BLaER1 treated with 17β-estradiol and CSF1 and Interleukin-3, amounts not matched to agents 10 nM and 100 nM (cell line): ENCODE data around the gene IL18.
"Not testable (repeated sequence)": the region's sequence is repeated elsewhere in the genome, so short reads cannot be mapped to it uniquely, and the experiment has no call there.

Experiments
- H3K27ac ChIP-seq, 11 experiments: shearing (Covaris generic); formaldehyde crosslinking; 2 replicates each; pipeline ENCODE4 v1.8.1; 2022
- H3K27me3 ChIP-seq, 11 experiments: shearing (Covaris generic); formaldehyde crosslinking; 2 replicates each; pipeline ENCODE4 v1.8.1; 2022
- H3K36me3 ChIP-seq, 11 experiments: shearing (Covaris generic); formaldehyde crosslinking; 2 replicates each; pipeline ENCODE4 v1.8.1; 2022
- H3K4me1 ChIP-seq, 10 experiments: shearing (Covaris generic); formaldehyde crosslinking; 2 replicates each; pipeline ENCODE4 v1.8.1; 2022
- H3K4me2 ChIP-seq, 11 experiments: shearing (Covaris generic); formaldehyde crosslinking; 2 replicates each; pipeline ENCODE4 v1.8.1; 2022
- H3K4me3 ChIP-seq, 10 experiments: shearing (Covaris generic); formaldehyde crosslinking; 2 replicates each; pipeline ENCODE4 v1.8.1; 2022
- H3K9ac ChIP-seq, 11 experiments: shearing (Covaris generic); formaldehyde crosslinking; 2 replicates each; pipeline ENCODE4 v1.8.1; 2022
- H3K9me3 ChIP-seq, 11 experiments: shearing (Covaris generic); formaldehyde crosslinking; replicated peaks in 1 of 11; 2 replicates each; pipeline ENCODE4 v1.8.1; 2022
- H4K20me1 ChIP-seq, 11 experiments: shearing (Covaris generic); formaldehyde crosslinking; 2 replicates each; pipeline ENCODE4 v1.8.1; 2022
- Cebpa-rat ChIP-seq, 11 experiments: shearing (Covaris generic); IDR thresholded peaks; 2 replicates each; pipeline ENCODE4 v1.8.1; 2022

IL18 gene

DNA sequence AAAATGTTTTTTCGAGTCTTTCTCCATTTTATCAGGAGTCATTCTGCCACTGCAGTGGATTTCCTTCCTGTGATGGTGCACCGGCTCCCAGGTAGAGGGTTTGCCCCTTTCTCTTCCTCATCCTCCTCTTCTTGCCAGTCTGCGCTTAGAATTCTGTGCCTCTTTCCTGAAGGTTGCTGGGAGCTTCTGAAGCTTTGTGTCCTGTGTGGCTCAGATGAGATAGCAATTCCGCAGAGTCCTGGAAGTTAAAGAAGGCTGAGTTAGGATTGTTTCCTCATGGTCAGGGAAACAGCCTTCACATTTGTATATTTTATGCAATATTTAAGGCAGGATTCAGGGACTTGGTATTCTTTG is 11.7 kb upstream of the IL18 start:
- Histone ChIP-seq H3K4me1 (peaks cover 18 to 49% (median 38%) of the 10 kb centered on the region in 10 experiments), H3K9me3 (no peaks in the 10 kb centered on the region), H3K4me3 (peak overlapping the region in 2 of 10 experiments; percentile 15 to 24; a peak in 3 of 20 replicates), H3K27ac (peak overlapping the region in 1 of 11 experiments; percentile 5; a peak in 1 of 22 replicates), H4K20me1 (no peaks in the 10 kb centered on the region), H3K27me3 (no peaks in the 10 kb centered on the region), H3K36me3 (no peaks in the 10 kb centered on the region), H3K9ac (0 out of 22 replicates have a peak overlapping the region, but pooled peaks of 1 of the 11 experiments have one; percentile 27), H3K4me2 (peak overlapping the region in 7 of 11 experiments; percentile 11 to 71 (median 26); a peak in 9 of 22 replicates)
- TF ChIP-seq Cebpa-rat (IDR thresholded peaks at IDR 0.05): no peak

DNA sequence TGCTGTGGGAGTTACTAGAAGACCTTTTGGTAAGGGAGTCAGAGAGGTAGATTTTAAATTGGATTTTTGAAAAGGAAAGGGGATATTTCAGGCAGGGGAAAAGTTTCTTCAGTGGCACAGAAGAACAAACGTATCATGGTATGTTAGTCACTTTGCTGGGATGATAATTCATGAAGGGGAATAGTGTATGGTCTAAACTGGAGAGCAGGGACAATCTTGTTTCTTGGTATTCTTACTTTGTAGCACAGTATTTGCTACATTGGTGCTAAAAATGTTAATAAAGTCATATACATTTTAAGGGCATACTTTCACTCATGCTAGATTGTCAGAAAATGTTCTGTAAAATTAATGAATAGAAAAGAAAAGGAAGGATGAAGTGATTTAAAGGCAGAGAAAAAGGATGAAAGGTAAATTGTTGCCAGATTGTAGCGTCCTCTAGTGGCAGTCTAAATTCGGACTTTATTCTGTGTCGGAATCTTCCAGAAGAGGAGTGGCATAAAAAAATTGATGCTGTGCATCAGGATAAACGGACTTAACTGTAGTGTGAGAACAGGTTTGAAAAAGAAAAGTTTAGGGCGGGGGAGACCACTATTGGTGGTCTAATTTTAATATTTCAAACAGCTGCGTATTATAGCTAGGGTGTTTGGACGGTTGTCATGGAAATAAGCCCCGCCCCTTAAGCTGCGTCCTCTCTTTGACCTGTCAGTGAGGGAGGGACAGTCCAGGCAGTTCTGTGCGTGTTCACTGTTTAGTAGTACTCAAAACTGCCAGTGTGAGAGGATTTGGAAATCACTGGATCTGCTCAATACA is 11.1 kb upstream of the IL18 start, which contains the start of gene BCO2:
Gene BCO2, plus strand, starts transcription at position 724 of the 810 bp plus-strand sequence. CDS start 90 bp downstream, outside the sequence.
- Histone ChIP-seq H3K27ac (peak within 1 kb of the TSS in 1 of 11 experiments; percentile 5; a peak in 1 of 22 replicates), H3K4me1 (peaks cover 16 to 46% (median 34%) of the 10 kb centered on the region in 10 experiments), H3K4me2 (peak within 1 kb of the TSS in 8 of 11 experiments; percentile 11 to 71 (median 24); a peak in 13 of 22 replicates), H4K20me1 (no peaks in the 10 kb centered on the region), H3K27me3 (no peaks in the 10 kb centered on the region), H3K36me3 (no peaks in the 10 kb centered on the region), H3K4me3 (peak within 1 kb of the TSS in 2 of 10 experiments; percentile 15 to 24; a peak in 3 of 20 replicates), H3K9ac (0 out of 22 replicates have a peak within 1 kb of the TSS, but pooled peaks of 1 of the 11 experiments have one; percentile 27), H3K9me3 (no peaks in the 10 kb centered on the region)
- TF ChIP-seq Cebpa-rat (IDR thresholded peaks at IDR 0.05): no peak

DNA sequence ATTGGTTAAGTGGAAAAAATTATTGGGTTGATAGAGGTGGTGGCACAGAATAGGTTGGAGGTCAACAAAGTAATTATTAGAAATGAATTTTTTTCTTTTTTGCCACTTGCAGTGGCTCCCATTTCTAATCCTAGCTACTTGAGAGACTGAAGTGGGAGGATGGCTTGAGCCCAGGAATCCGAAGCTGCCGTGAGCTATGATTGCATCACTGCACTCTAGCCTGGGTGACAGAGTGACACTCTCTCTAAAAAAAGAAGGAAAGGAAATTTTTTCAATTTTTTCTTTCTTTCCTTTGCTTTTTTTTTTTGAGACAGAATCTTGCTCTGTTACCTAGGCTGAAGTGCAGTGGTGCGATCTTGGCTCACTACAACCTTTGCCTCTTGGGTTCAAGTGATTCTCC is 9.3 kb upstream of the IL18 start:
- peak overlapping the region in 5 of 11 experiments; percentile 16 to 51 (median 33); a peak in 8 of 22 replicates for H3K4me2 ChIP-seq
- peaks cover 0 to 27% (median 17%) of the 10 kb centered on the region in 10 experiments; a peak in 16 of 20 replicates for H3K4me1 ChIP-seq
- TF ChIP-seq Cebpa-rat (IDR thresholded peaks at IDR 0.05): 0 out of 22 replicates have a peak, but pooled peaks of 1 of the 11 experiments have one; percentile 22
- H3K27ac ChIP-seq: no peak overlapping the region
- no peak overlapping the region for H3K9ac ChIP-seq
- no peaks in the 10 kb centered on the region for H3K9me3 ChIP-seq
- H4K20me1 ChIP-seq: no peaks in the 10 kb centered on the region
- H3K4me3 ChIP-seq: no peak overlapping the region
- no peaks in the 10 kb centered on the region for H3K27me3 ChIP-seq
- H3K36me3 ChIP-seq: no peaks in the 10 kb centered on the region

DNA sequence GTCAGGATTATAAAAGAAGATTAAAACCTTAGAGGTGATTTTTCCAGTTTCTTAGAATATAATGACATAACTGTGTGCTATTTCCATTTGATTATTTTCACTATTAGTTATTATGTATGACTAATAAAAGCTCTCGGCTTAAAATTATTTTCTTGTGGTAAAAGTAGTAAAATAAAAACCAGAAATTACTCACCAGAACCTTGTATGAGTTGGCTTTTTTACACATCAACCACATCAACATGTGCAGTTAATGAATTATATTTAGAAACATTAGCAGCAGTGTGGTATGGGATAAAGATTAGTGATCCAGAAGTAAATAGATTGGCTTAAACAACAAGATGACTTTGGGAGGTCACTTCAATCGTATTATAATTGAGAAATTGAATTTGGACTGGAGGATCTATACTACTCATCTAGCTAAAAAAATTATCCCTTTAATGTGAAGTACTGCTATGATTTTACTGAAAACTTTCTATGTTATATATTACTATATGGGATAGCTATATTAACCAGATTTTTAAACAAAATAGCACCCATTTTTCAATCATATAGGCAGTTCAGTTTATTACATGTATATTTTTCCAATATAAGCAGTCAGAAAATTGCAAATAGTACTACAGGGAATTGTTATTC is 8.6 kb upstream of the IL18 start:
- H3K27ac ChIP-seq: 0 out of 22 replicates have a peak overlapping the region, but pooled peaks of 1 of the 11 experiments have one; percentile 11
- no peak overlapping the region for H3K9ac ChIP-seq
- no peaks in the 10 kb centered on the region for H4K20me1 ChIP-seq
- peak overlapping the region in 7 of 11 experiments; percentile 2 to 51 (median 33); a peak in 10 of 22 replicates for H3K4me2 ChIP-seq
- no peak for TF ChIP-seq Cebpa-rat (IDR thresholded peaks at IDR 0.05)
- 0 out of 22 replicates have a peak, but pooled peaks cover 0 to 2% (median 0%) of the 10 kb centered on the region in 11 experiments for H3K9me3 ChIP-seq
- H3K4me1 ChIP-seq: peaks cover 0 to 22% (median 16%) of the 10 kb centered on the region in 10 experiments; a peak in 15 of 20 replicates
- no peak overlapping the region for H3K4me3 ChIP-seq
- H3K36me3 ChIP-seq: no peaks in the 10 kb centered on the region
- no peaks in the 10 kb centered on the region for H3K27me3 ChIP-seq

DNA sequence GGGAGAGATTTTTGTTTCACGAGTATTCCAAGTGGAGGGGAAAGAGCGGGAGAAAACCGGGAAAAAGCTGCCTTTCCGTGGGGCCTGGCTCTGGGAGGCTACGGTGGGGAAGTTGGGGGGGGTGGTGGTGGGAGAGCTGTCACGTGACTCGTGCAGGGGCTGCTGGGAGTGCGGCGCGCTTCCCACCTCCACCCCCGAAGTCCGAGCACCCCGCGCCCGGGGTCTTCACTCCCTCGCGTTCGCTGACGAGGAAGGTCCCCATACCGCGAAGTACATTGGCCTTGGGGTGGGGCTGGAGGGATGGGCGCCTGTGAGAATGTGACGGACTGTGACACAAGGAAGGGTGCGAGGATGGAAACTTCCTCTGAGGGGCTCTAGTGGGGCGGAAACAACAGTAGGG is 3.3 kb upstream of the IL18 start, which contains the start of gene TEX12:
Gene TEX12, plus strand, starts transcription at position 228 of the 400 bp plus-strand sequence. CDS start 1,897 bp downstream, outside the sequence.
- TF ChIP-seq Cebpa-rat (IDR thresholded peaks at IDR 0.05): no peak
- Histone ChIP-seq H4K20me1 (no peaks in the 10 kb centered on the region), H3K27ac (no peak within 1 kb of the TSS), H3K4me2 (peak within 1 kb of the TSS in 2 of 11 experiments; percentile 14 to 23; a peak in 1 of 22 replicates), H3K27me3 (no peaks in the 10 kb centered on the region), H3K4me3 (no peak within 1 kb of the TSS), H3K9ac (no peak within 1 kb of the TSS), H3K36me3 (no peaks in the 10 kb centered on the region), H3K9me3 (0 out of 22 replicates have a peak, but pooled peaks cover 0 to 6% (median 0%) of the 10 kb centered on the region in 11 experiments), H3K4me1 (peaks cover 0 to 24% (median 0%) of the 10 kb centered on the region in 10 experiments; a peak in 6 of 20 replicates)

DNA sequence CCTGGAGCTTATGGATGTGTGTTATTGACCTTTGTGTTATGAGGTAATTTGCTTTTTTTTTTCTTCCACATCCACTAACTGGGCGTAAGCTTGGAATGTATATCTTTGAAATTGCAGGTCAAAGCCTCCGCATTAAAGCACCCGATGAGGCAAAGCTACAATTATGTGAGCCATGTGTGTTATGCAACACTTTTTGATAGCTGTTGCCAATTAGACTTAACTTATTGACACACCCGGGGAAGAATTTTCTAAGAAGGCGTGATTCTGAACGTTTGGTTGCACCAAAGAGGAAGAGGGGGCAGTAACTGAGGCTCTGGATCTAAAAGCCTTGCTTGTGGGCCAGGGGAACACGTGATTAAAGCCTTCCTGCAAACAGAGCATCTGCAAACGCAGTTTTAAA is 2.7 kb upstream of the IL18 start:
- Histone ChIP-seq H4K20me1 (no peaks in the 10 kb centered on the region), H3K36me3 (no peaks in the 10 kb centered on the region), H3K9ac (no peak overlapping the region), H3K4me2 (peak overlapping the region in 2 of 11 experiments; percentile 14 to 23; a peak in 1 of 22 replicates), H3K4me3 (no peak overlapping the region), H3K27me3 (no peaks in the 10 kb centered on the region), H3K4me1 (peaks cover 0 to 24% (median 0%) of the 10 kb centered on the region in 10 experiments; a peak in 6 of 20 replicates), H3K9me3 (0 out of 22 replicates have a peak, but pooled peaks cover 0 to 6% (median 0%) of the 10 kb centered on the region in 11 experiments), H3K27ac (no peak overlapping the region)
- no peak for TF ChIP-seq Cebpa-rat (IDR thresholded peaks at IDR 0.05)

DNA sequence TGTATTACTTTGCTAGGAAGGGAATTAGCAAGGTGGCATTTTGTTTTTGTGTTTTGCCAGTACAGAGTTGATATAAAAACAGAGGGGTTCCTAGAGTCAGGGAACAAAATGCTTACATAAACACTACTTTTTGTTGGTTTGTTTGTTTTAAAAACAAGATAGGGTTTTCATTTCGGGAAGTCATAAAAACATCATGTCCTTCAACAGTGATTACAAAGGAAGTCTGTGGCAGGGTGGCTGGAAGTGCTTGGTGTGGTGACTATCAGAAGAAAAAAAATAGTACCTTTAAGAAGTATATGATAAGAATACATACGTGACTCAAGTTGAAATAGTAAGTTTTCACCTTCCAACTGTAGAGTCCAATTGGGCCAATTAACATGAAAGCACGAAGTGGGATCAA is 1.2 kb upstream of the IL18 start:
- Histone ChIP-seq H3K27me3 (no peaks in the 10 kb centered on the region), H3K4me3 (no peak overlapping the region), H3K4me1 (peaks cover 0 to 38% (median 0%) of the 10 kb centered on the region in 10 experiments; a peak in 8 of 20 replicates), H3K36me3 (no peaks in the 10 kb centered on the region), H3K9ac (no peak overlapping the region), H3K27ac (no peak overlapping the region), H3K4me2 (peak overlapping the region in 3 of 11 experiments; percentile 19 to 52 (median 38); a peak in 4 of 22 replicates), H4K20me1 (no peaks in the 10 kb centered on the region), H3K9me3 (0 out of 22 replicates have a peak, but pooled peaks cover 0 to 6% (median 0%) of the 10 kb centered on the region in 11 experiments)
- TF ChIP-seq Cebpa-rat (IDR thresholded peaks at IDR 0.05): no peak

DNA sequence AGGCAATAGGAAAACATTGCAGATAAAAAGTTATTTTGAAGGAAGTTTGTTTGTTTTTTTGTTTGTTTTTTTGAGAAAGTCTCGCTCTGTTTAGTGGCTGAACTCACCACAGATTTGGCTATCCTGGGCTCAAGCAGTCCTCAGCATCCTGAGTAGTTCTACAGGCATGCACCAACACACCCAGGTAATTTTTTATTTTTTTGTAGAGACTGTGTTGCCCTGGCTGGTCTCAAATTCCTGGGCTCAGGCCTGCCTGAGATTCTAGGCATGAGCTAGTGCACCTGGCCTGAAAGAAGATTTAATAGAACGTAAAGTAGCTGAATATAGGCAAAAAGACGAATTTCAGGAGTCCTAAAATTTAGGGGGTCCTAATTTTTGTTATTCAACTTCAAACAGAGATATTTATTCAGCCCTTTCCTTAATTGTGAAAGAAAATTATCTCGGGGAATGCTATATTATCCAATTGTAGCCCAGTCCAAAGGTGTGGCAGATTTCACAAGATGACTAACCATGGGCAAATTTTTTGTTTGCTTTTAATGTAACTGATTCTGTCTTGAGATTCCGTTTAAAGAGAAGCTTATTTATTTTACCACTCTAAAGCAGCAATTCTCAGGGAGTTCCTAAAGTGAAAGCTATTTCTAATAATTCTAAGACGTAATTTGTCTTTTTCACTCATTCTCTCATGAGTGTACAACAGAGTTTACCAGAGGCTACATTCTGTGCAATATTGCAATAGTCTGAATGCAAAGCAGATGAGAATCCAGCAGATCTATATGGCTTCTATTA is 940 bp downstream of the IL18 start:
- no peaks in the 10 kb centered on the region for H4K20me1 ChIP-seq
- no peaks in the 10 kb centered on the region for H3K36me3 ChIP-seq
- H3K9me3 ChIP-seq: 0 out of 22 replicates have a peak, but pooled peaks cover 0 to 6% (median 0%) of the 10 kb centered on the region in 11 experiments
- H3K27me3 ChIP-seq: no peaks in the 10 kb centered on the region
- H3K4me3 ChIP-seq: no peak overlapping the region
- peaks cover 0 to 57% (median 5%) of the 10 kb centered on the region in 10 experiments; a peak in 11 of 20 replicates for H3K4me1 ChIP-seq
- no peak for TF ChIP-seq Cebpa-rat (IDR thresholded peaks at IDR 0.05)
- no peak overlapping the region for H3K4me2 ChIP-seq
- H3K27ac ChIP-seq: no peak overlapping the region
- no peak overlapping the region for H3K9ac ChIP-seq

DNA sequence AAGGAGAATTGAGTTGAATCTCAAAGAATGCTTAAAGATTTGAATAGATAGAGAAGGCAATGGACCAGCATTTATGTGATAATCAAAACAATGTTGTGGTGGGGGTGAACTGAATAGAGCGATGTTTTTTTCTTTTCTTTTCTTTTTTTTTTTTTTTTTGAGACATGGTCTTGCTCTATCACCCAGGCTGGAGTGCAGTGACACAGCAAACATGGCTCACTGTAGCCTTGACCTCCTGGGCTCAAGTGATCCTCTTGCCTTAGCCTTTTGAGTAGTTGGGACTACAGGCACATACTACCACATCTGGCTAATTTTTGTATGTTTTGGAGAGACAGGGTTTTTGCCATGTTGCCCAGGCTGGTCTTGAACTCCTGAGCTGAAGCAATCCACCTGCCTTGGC is 1.7 kb downstream of the IL18 start:
- H3K27ac ChIP-seq, H3K9ac ChIP-seq, H4K20me1 ChIP-seq, H3K36me3 ChIP-seq, H3K4me2 ChIP-seq, H3K4me3 ChIP-seq, H3K27me3 ChIP-seq, H3K9me3 ChIP-seq: not testable (repeated sequence)
- H3K4me1 ChIP-seq: peaks cover 0 to 65% (median 5%) of the 10 kb centered on the region in 10 experiments; a peak in 11 of 20 replicates
